BLaER1 treated with 17β-estradiol and CSF1 and Interleukin-3, amounts not matched to agents 10 nM and 100 nM (cell line): ENCODE data around the gene ARID5B.

Source experiments
- H3K27ac ChIP-seq, 11 experiments: shearing (Covaris generic); formaldehyde crosslinking; 2 replicates each; pipeline ENCODE4 v1.8.1; 2022
- H3K27me3 ChIP-seq, 11 experiments: shearing (Covaris generic); formaldehyde crosslinking; 2 replicates each; pipeline ENCODE4 v1.8.1; 2022
- H3K36me3 ChIP-seq, 11 experiments: shearing (Covaris generic); formaldehyde crosslinking; 2 replicates each; pipeline ENCODE4 v1.8.1; 2022
- H3K4me1 ChIP-seq, 10 experiments: shearing (Covaris generic); formaldehyde crosslinking; 2 replicates each; pipeline ENCODE4 v1.8.1; 2022
- H3K4me2 ChIP-seq, 11 experiments: shearing (Covaris generic); formaldehyde crosslinking; 2 replicates each; pipeline ENCODE4 v1.8.1; 2022
- H3K4me3 ChIP-seq, 10 experiments: shearing (Covaris generic); formaldehyde crosslinking; 2 replicates each; pipeline ENCODE4 v1.8.1; 2022
- H3K9ac ChIP-seq, 11 experiments: shearing (Covaris generic); formaldehyde crosslinking; 2 replicates each; pipeline ENCODE4 v1.8.1; 2022
- H3K9me3 ChIP-seq, 11 experiments: shearing (Covaris generic); formaldehyde crosslinking; replicated peaks in 1 of 11; 2 replicates each; pipeline ENCODE4 v1.8.1; 2022
- H4K20me1 ChIP-seq, 11 experiments: shearing (Covaris generic); formaldehyde crosslinking; 2 replicates each; pipeline ENCODE4 v1.8.1; 2022
- Cebpa-rat ChIP-seq, 11 experiments: shearing (Covaris generic); IDR thresholded peaks; 2 replicates each; pipeline ENCODE4 v1.8.1; 2022

ARID5B gene

GRCh38 chr10:62082729-62083411 is 181.4 kb downstream of the ARID5B start:
- Histone ChIP-seq H3K4me1 (peaks cover 49 to 68% (median 57%) of the 10 kb centered on the region in 10 experiments), H4K20me1 (peaks cover 0 to 82% (median 0%) of the 10 kb centered on the region in 11 experiments; a peak in 3 of 22 replicates), H3K36me3 (peaks cover 56 to 81% (median 68%) of the 10 kb centered on the region in 11 experiments), H3K27me3 (no peaks in the 10 kb centered on the region; a peak in 3 of 22 replicates), H3K4me2 (peak overlapping the region; percentile 69 to 89 (median 80)), H3K4me3 (peak overlapping the region in 9 of 10 experiments; percentile 2 to 45 (median 32); a peak in 12 of 20 replicates), H3K27ac (peak overlapping the region; percentile 73 to 91 (median 88)), H3K9me3 (peaks cover 0 to 23% (median 17%) of the 10 kb centered on the region in 11 experiments; a peak in 13 of 22 replicates), H3K9ac (peak overlapping the region; percentile 70 to 82 (median 77))
- no peak for TF ChIP-seq Cebpa-rat (IDR thresholded peaks at IDR 0.05)

- H3K9ac ChIP-seq, result peak overlapping the region; percentile 70 to 82 (median 77); a peak in 21 of 22 replicates
- peak overlapping the region in 7 of 10 experiments; percentile 2 to 45 (median 32); a peak in 5 of 20 replicates for H3K4me3 ChIP-seq
Observed at GRCh38 chr10:62083412-62084267, 182.1 kb downstream of the ARID5B start.

DNA sequence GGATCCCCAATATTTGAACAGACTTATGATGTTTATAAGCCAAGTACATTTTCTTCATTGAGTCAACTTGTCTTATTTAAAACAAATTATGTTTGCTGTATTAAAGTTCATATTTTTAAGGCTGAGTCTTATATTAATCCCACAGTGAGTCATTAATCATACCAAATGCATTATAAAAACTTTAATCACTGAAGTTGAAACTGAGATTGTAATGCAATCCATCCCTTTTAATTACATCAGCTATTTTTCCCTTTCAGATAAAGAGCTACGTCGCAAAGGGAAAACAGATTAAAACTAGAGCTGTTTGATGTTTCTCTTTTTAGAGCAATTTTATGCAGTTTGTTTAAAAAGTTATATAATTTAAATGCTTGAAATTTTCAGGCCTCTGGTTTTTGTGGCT is 183.0 kb downstream of the ARID5B start:
- Histone ChIP-seq H3K4me1 (peaks cover 46 to 69% (median 62%) of the 10 kb centered on the region in 10 experiments), H4K20me1 (peaks cover 0 to 82% (median 0%) of the 10 kb centered on the region in 11 experiments; a peak in 2 of 22 replicates), H3K4me2 (peak overlapping the region in 7 of 11 experiments; percentile 73 to 89 (median 80); a peak in 12 of 22 replicates), H3K9ac (no peak overlapping the region), H3K36me3 (peaks cover 56 to 81% (median 68%) of the 10 kb centered on the region in 11 experiments), H3K4me3 (no peak overlapping the region), H3K9me3 (peaks cover 0 to 23% (median 15%) of the 10 kb centered on the region in 11 experiments; a peak in 13 of 22 replicates), H3K27me3 (no peaks in the 10 kb centered on the region; a peak in 3 of 22 replicates), H3K27ac (peak overlapping the region in 9 of 11 experiments; percentile 80 to 91 (median 89); a peak in 14 of 22 replicates)
- no peak for TF ChIP-seq Cebpa-rat (IDR thresholded peaks at IDR 0.05)

More at GRCh38 chr10:62083412-62084267, 182.1 kb downstream of the ARID5B start:
- peaks cover 56 to 81% (median 68%) of the 10 kb centered on the region in 11 experiments for H3K36me3 ChIP-seq
- peaks cover 49 to 71% (median 63%) of the 10 kb centered on the region in 10 experiments for H3K4me1 ChIP-seq
- peaks cover 0 to 82% (median 0%) of the 10 kb centered on the region in 11 experiments; a peak in 3 of 22 replicates for H4K20me1 ChIP-seq
- H3K4me2 ChIP-seq, result peak overlapping the region; percentile 69 to 89 (median 80)
- TF ChIP-seq Cebpa-rat (IDR thresholded peaks at IDR 0.05), result no peak
- H3K27me3 ChIP-seq, result no peaks in the 10 kb centered on the region; a peak in 3 of 22 replicates
- peak overlapping the region; percentile 73 to 91 (median 88); a peak in 21 of 22 replicates for H3K27ac ChIP-seq
- H3K9me3 ChIP-seq, result peaks cover 0 to 23% (median 15%) of the 10 kb centered on the region in 11 experiments; a peak in 13 of 22 replicates

GRCh38 chr10:62085404-62085803 is 183.9 kb downstream of the ARID5B start:
- Histone ChIP-seq H3K27me3 (no peaks in the 10 kb centered on the region; a peak in 3 of 22 replicates), H3K27ac (peak overlapping the region in 6 of 11 experiments; percentile 5 to 89 (median 58); a peak in 6 of 22 replicates), H3K9me3 (peaks cover 0 to 23% (median 15%) of the 10 kb centered on the region in 11 experiments; a peak in 13 of 22 replicates), H3K4me2 (no peak overlapping the region), H3K36me3 (peaks cover 56 to 81% (median 68%) of the 10 kb centered on the region in 11 experiments), H4K20me1 (peaks cover 0 to 81% (median 0%) of the 10 kb centered on the region in 11 experiments; a peak in 3 of 22 replicates), H3K4me3 (no peak overlapping the region), H3K4me1 (peaks cover 36 to 62% (median 53%) of the 10 kb centered on the region in 10 experiments), H3K9ac (no peak overlapping the region)
- TF ChIP-seq Cebpa-rat (IDR thresholded peaks at IDR 0.05), result no peak

DNA sequence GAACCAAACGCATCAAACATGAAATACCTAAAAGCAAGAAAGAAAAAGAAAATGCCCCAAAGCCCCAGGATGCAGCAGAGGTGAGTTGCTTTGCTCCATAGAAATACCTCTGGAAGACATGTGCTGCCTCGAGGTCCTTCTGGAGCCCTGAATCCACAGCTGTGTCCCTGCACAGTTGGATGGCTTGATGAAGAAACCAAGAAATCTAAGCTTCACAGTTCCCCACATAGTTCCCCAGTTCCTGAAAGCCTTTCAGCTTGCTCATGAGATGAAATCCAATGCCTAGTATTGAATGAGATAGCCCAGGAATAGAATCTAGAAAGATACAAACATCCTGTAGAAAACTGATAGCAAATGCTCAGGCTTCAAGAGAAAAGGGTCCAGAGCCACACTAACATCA is 184.3 kb downstream of the ARID5B start:
- Histone ChIP-seq H3K4me2 (no peak overlapping the region), H3K4me3 (no peak overlapping the region), H3K27me3 (no peaks in the 10 kb centered on the region; a peak in 3 of 22 replicates), H3K27ac (peak overlapping the region in 5 of 11 experiments; percentile 1 to 88 (median 8); a peak in 5 of 22 replicates), H3K4me1 (peaks cover 32 to 58% (median 49%) of the 10 kb centered on the region in 10 experiments), H3K9ac (no peak overlapping the region), H3K36me3 (peaks cover 60 to 81% (median 70%) of the 10 kb centered on the region in 11 experiments), H4K20me1 (peaks cover 0 to 81% (median 0%) of the 10 kb centered on the region in 11 experiments; a peak in 3 of 22 replicates), H3K9me3 (peaks cover 0 to 23% (median 15%) of the 10 kb centered on the region in 11 experiments; a peak in 13 of 22 replicates)
- TF ChIP-seq Cebpa-rat (IDR thresholded peaks at IDR 0.05), result no peak

DNA sequence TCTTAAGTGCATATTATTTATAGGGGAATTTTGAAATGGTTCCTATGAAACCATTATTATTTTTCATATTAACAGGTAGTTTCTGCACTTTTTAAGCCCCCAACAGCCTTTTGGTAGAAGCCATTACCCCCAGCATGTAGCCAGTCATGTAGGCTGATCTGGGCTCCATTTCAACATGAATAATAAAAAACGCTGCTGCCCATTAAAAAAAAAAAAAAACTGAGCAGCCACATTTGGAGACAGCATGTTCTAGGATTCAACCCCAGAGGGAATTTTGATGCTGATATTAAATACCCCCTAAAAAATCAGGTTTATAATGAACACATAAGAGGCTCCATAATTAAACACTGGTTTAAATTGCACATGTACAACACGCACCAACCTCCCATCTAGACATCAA is 185.8 kb downstream of the ARID5B start:
- no peak overlapping the region for H3K27ac ChIP-seq
- H3K9me3 ChIP-seq, result peaks cover 0 to 23% (median 15%) of the 10 kb centered on the region in 11 experiments; a peak in 13 of 22 replicates
- no peak overlapping the region for H3K9ac ChIP-seq
- no peak overlapping the region for H3K4me2 ChIP-seq
- no peak overlapping the region for H3K4me3 ChIP-seq
- no peak for TF ChIP-seq Cebpa-rat (IDR thresholded peaks at IDR 0.05)
- peaks cover 76 to 92% (median 85%) of the 10 kb centered on the region in 11 experiments for H3K36me3 ChIP-seq
- H3K27me3 ChIP-seq, result no peaks in the 10 kb centered on the region; a peak in 3 of 22 replicates
- peaks cover 0 to 81% (median 0%) of the 10 kb centered on the region in 11 experiments; a peak in 5 of 22 replicates for H4K20me1 ChIP-seq
- H3K4me1 ChIP-seq, result peaks cover 17 to 43% (median 34%) of the 10 kb centered on the region in 10 experiments

GRCh38 chr10:62088786-62089185 is 187.3 kb downstream of the ARID5B start:
- H3K4me2 ChIP-seq, result peak overlapping the region in 2 of 11 experiments; percentile 1 to 6; a peak in 1 of 22 replicates
- H3K4me3 ChIP-seq, result no peak overlapping the region
- no peak overlapping the region for H3K27ac ChIP-seq
- H3K27me3 ChIP-seq, result no peaks in the 10 kb centered on the region; a peak in 3 of 22 replicates
- peaks cover 0 to 83% (median 0%) of the 10 kb centered on the region in 11 experiments; a peak in 6 of 22 replicates for H4K20me1 ChIP-seq
- peaks cover 90 to 100% (median 99%) of the 10 kb centered on the region in 11 experiments for H3K36me3 ChIP-seq
- H3K9me3 ChIP-seq, result peaks cover 0 to 23% (median 15%) of the 10 kb centered on the region in 11 experiments; a peak in 13 of 22 replicates
- no peak overlapping the region for H3K9ac ChIP-seq
- TF ChIP-seq Cebpa-rat (IDR thresholded peaks at IDR 0.05), result no peak
- H3K4me1 ChIP-seq, result peaks cover 2 to 28% (median 19%) of the 10 kb centered on the region in 10 experiments
